T-cell (primary cell): ENCODE data around the gene CNTNAP2. TPM values are rescaled to one million over a fixed set of nuclear protein-coding genes. Genes with fewer than 3 reads are reported as not detected.

Experiments used
- ATAC-seq, 4 experiments: fragments of 200-7000 bp in 3 of 4; fragments of 150-1000 bp in 1 of 4; cut with Tn5 transposase; replicated peaks in 1 of 4; 1 replicate in 3 of 4; 2 replicates in 1 of 4; pipeline ENCODE4 v1.10.0; 2021; ENCODE audit warnings: moderate library complexity in 3 of 4, mild to moderate bottlenecking in 2 of 4, moderate number of reproducible peaks in 1 of 4
- CTCF ChIA-PET, 2 donors: fragments of 300-600 bp; sonication (Branson Sonifier 250); formaldehyde crosslinking; loops; one replicate each; lab custom pipeline; 2022; ENCODE audit warnings: antibody characterized with exemption in 2 of 2; lab: Charles Lee
- POLR2A ChIA-PET, 2 donors: fragments of 300-600 bp; sonication (Branson Sonifier 250); formaldehyde crosslinking; loops; one replicate each; lab custom pipeline; 2022; ENCODE audit warnings: antibody characterized with exemption in 2 of 2; lab: Charles Lee
- DNase-seq, 35 experiments: peaks; one replicate each; pipeline versions ENCODE4 v3.0.0 to v3.0.0-alpha.2; 2013 to 2023
- H3K27ac ChIP-seq: one replicate; pipeline ENCODE4 v1.5.1; 2013; ENCODE audit warnings: low read length
- H3K27me3 ChIP-seq, 2 experiments: replicated peaks in 1 of 2; 1 replicate in 1 of 2; 2 replicates in 1 of 2; pipeline versions ENCODE4 v1.6.1 to v1.7.0; 2013; ENCODE audit warnings: low read length in 1 of 2, mixed read lengths in 1 of 2; ENCODE audit not compliant: control insufficient read depth in 2 of 2, insufficient read depth in 2 of 2; ENCODE audit errors: extremely low read depth in 1 of 2
- H3K36me3 ChIP-seq, 2 donors: 1 replicate in 1 of 2; 2 replicates in 1 of 2; pipeline versions ENCODE4 v1.6.1 to v1.7.0; 2013; ENCODE audit warnings: low read length in 1 of 2; ENCODE audit not compliant: control insufficient read depth in 2 of 2, insufficient read depth in 1 of 2; ENCODE audit errors: extremely low read depth in 1 of 2
- H3K4me1 ChIP-seq, 2 experiments: 1 replicate in 1 of 2; 2 replicates in 1 of 2; pipeline versions ENCODE4 v1.6.1 to v1.7.0; 2013; ENCODE audit warnings: low read length in 2 of 2, mixed read lengths in 1 of 2; ENCODE audit not compliant: insufficient read depth in 2 of 2, control insufficient read depth in 1 of 2; ENCODE audit errors: extremely low read depth in 1 of 2
- H3K4me3 ChIP-seq, 2 donors: 1 replicate in 1 of 2; 2 replicates in 1 of 2; pipeline versions ENCODE4 v1.5.1 to v1.7.0; 2013; ENCODE audit warnings: mild to moderate bottlenecking in 2 of 2, low read length in 1 of 2, moderate library complexity in 1 of 2; ENCODE audit not compliant: control insufficient read depth in 1 of 2; ENCODE audit errors: extremely low read depth in 1 of 2
- H3K9me3 ChIP-seq: 2 replicates; pipeline ENCODE4 v1.7.0; 2013
- H3K27ac Mint-ChIP-seq, 2 donors: one replicate each; pipeline ENCODE4 v1.8.0; 2020 to 2021; ENCODE audit warnings: mild to moderate bottlenecking in 2 of 2, mixed read lengths in 2 of 2
- H3K27me3 Mint-ChIP-seq, 2 donors: one replicate each; pipeline ENCODE4 v1.8.0; 2021 to 2022; ENCODE audit warnings: mixed read lengths in 2 of 2
- H3K36me3 Mint-ChIP-seq: one replicate; pipeline ENCODE4 v1.8.0; 2021; ENCODE audit warnings: mixed read lengths
- H3K4me1 Mint-ChIP-seq, 3 donors: one replicate each; pipeline ENCODE4 v1.8.0; 2020 to 2022; ENCODE audit warnings: mixed read lengths in 3 of 3, mild to moderate bottlenecking in 1 of 3
- H3K4me3 Mint-ChIP-seq, 3 donors: one replicate each; pipeline ENCODE4 v1.8.0; 2020 to 2022; ENCODE audit warnings: mild to moderate bottlenecking in 3 of 3, mixed read lengths in 3 of 3, moderate library complexity in 3 of 3
- H3K9me3 Mint-ChIP-seq, 3 donors: one replicate each; pipeline ENCODE4 v1.8.0; 2020 to 2022; ENCODE audit warnings: mixed read lengths in 3 of 3
- WGBS: methylation state at CpG from one replicate; pipeline ENCODE4 v1.1.5; 2013; ENCODE audit warnings: missing lambda C conversion rate; ENCODE audit not compliant: insufficient coverage; 5-methylcytosine and 5-hydroxymethylcytosine counted together
- total RNA-seq, 35 experiments: library from RNA in 6 of 35; stranded (reverse) in 6 of 35; fragments of 120-200 nt in 1 of 35; gene quantifications; one replicate each; pipeline versions ENCODE4 v1.2.1 to v1.2.4 and lab custom pipeline; 2013 to 2026

Gene CNTNAP2
- total RNA-seq, 5 donors from 2014 or later (not counting 1 experiment from before 2014, with no cell fraction given) = 0.15 to 0.72 (median 0.21) TPM

DNA sequence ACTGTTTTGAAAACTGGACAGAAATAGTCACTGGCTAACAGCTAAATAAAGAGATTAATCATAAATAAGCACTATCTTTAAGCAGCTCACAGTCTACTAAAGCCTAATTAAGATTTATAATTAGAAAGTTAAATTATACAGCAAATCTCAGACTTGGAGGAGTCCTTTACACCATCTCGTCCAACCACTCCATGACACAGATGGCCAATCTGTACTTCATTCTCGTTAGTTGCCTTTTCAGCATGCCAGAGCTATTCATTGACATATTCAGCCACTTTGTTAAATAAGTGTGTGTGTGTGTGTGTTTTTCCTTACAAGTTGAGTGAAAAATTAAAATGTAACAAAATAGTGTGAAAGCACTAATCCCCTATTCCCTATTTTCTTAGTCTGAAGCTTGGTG, 1066.7 kb downstream of the CNTNAP2 start:
- H3K27me3 Mint-ChIP-seq = no peaks in the 10 kb centered on the region
- no peaks in the 10 kb centered on the region for H3K9me3 ChIP-seq
- WGBS = no CpG with 5 or more reads among the region's 2 CpGs
- ATAC-seq = no peak
- no peak for DNase-seq
- no peak overlapping the region for H3K27ac ChIP-seq
- no peaks in the 10 kb centered on the region for H3K4me1 ChIP-seq
- CTCF ChIA-PET = no interaction called here
- no peak overlapping the region for H3K27ac Mint-ChIP-seq
- H3K4me3 Mint-ChIP-seq = no peak overlapping the region
- H3K4me3 ChIP-seq = no peak overlapping the region
- peaks cover 13 to 18% (median 16%) of the 10 kb centered on the region in 3 donors for H3K9me3 Mint-ChIP-seq
- no peaks in the 10 kb centered on the region for H3K27me3 ChIP-seq
- H3K36me3 Mint-ChIP-seq = no peaks in the 10 kb centered on the region
- no peaks in the 10 kb centered on the region for H3K36me3 ChIP-seq
- POLR2A ChIA-PET = no interaction called here
- H3K4me1 Mint-ChIP-seq = no peaks in the 10 kb centered on the region

DNA sequence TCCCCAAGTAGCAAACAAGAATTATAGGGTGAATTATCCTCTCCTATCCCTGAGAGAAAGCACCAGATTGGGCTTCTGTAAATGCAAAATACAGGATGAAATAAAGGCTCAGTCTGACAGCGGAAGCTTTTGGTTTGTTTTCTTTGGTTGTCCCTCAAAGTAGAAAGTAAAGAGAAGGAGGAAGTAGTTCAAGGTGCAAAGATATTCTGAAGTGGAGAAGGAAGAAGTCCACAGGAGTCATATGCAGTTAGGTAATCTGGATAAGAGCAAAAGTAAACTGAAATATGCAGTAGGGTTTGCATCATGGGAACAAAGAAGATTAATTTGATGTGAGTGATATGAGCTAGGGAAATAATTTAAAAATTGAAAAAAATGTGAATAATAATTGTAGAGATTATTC, 1071.9 kb downstream of the CNTNAP2 start:
- Mint-ChIP-seq H3K9me3 (peaks cover 22 to 29% (median 25%) of the 10 kb centered on the region in 3 donors), H3K4me3 (no peak overlapping the region), H3K36me3 (no peaks in the 10 kb centered on the region), H3K27me3 (no peaks in the 10 kb centered on the region), H3K27ac (no peak overlapping the region), H3K4me1 (no peaks in the 10 kb centered on the region)
- Histone ChIP-seq H3K4me3 (no peak overlapping the region), H3K9me3 (no peaks in the 10 kb centered on the region), H3K36me3 (no peaks in the 10 kb centered on the region), H3K27me3 (no peaks in the 10 kb centered on the region), H3K27ac (no peak overlapping the region), H3K4me1 (no peaks in the 10 kb centered on the region)
- POLR2A ChIA-PET = no interaction called here
- no peak for ATAC-seq
- WGBS = 0% methylated on average over 1 of the region's 1 CpG
- CTCF ChIA-PET = no interaction called here
- DNase-seq = no peak

DNA sequence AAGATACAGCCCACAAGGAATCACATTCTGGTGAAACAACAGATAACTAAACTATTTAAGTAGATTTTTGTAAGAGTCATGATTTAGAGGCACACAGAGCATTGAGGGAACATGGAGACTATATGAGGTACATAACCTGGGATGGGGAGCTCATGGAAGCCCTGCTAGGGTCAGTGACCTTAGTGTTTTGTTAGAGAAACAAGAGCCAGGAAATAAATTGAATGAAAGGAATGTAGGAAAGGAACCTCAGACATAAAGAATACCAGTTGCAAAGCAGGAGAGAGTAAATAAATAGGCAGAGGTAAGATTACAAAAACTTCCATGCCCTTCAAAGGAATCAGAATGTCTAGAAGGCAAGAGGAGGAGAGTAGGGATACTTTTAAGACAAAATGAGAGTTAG, 1076.9 kb downstream of the CNTNAP2 start:
- no peaks in the 10 kb centered on the region for H3K36me3 ChIP-seq
- H3K4me3 ChIP-seq = no peak overlapping the region
- no peak overlapping the region for H3K27ac ChIP-seq
- no peaks in the 10 kb centered on the region for H3K9me3 ChIP-seq
- no peaks in the 10 kb centered on the region for H3K27me3 Mint-ChIP-seq
- DNase-seq (no peak), ATAC-seq (no peak)
- H3K4me3 Mint-ChIP-seq = no peak overlapping the region
- no peak overlapping the region for H3K27ac Mint-ChIP-seq
- POLR2A ChIA-PET = no interaction called here
- no peaks in the 10 kb centered on the region for H3K4me1 ChIP-seq
- H3K27me3 ChIP-seq = no peaks in the 10 kb centered on the region
- H3K4me1 Mint-ChIP-seq = no peaks in the 10 kb centered on the region
- no peaks in the 10 kb centered on the region for H3K36me3 Mint-ChIP-seq
- CTCF ChIA-PET = interaction anchor here in 1 of 2 donors (0.7 kb wide), 1 partner anchor 40 kb away, joined by 3 read pairs; no protein-coding TSS in a partner anchor
- peaks cover 11 to 16% (median 15%) of the 10 kb centered on the region in 3 donors for H3K9me3 Mint-ChIP-seq

DNA sequence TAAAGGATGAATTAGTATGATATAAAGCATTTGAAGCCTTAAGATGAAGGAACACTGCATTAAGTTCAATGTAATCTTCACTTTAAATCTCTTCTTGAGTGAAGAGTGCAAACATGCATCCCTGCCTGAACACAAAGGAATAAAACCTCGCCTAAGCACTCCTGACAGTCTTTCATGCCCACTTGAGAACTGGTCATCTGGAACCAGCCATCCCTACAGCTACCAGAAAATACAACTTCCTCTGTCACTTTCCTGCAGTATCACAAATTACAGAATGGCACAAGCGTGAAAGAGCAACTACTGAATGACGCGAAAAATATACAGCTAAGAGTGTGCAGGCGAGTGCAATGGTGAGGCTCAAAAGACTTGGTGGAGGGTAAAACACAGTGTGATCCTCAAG, 1079.9 kb downstream of the CNTNAP2 start:
- Histone ChIP-seq H3K9me3 (no peaks in the 10 kb centered on the region), H3K4me3 (no peak overlapping the region), H3K27ac (no peak overlapping the region), H3K36me3 (no peaks in the 10 kb centered on the region), H3K27me3 (no peaks in the 10 kb centered on the region), H3K4me1 (no peaks in the 10 kb centered on the region)
- POLR2A ChIA-PET = no interaction called here
- CTCF ChIA-PET = no interaction called here
- Mint-ChIP-seq H3K4me3 (no peak overlapping the region), H3K27me3 (no peaks in the 10 kb centered on the region), H3K9me3 (peaks cover 14 to 19% (median 14%) of the 10 kb centered on the region in 3 donors), H3K36me3 (no peaks in the 10 kb centered on the region), H3K27ac (no peak overlapping the region), H3K4me1 (no peaks in the 10 kb centered on the region)
- ATAC-seq (no peak), DNase-seq (no peak)
- 58% methylated on average over 2 of the region's 5 CpGs for WGBS

DNA sequence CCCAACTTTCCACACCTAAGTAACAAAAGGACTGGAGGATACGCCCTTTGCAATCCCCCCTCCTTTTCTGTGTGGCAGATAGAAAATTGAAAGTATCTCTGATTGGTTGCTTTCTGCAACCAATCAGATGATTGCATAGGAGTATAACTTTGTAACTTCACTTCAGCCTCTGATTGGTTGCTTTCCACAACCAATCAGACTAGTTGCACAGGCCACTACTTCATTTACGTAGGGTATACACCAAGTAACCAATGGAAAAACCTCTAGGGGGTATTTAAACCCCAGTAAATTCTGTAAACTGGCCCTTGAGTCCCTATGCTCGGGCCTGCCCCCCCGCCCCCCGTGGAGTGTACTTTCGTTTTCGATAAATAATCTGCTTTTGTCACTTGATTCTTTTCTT, 1080.4 kb downstream of the CNTNAP2 start:
- ChIA-PET POLR2A (interaction anchor here (0.7 kb wide), 2 partner anchors 42 to 696 kb away, joined by 3 to 7 read pairs; no protein-coding TSS in a partner anchor), CTCF (interaction anchor here in 1 of 2 donors (0.6 kb wide), 1 partner anchor 8 kb away, joined by 3 read pairs; no protein-coding TSS in a partner anchor)
- WGBS = 62% methylated on average over 2 of the region's 7 CpGs
- Mint-ChIP-seq H3K27ac (no peak overlapping the region), H3K4me3 (no peak overlapping the region), H3K27me3 (no peaks in the 10 kb centered on the region), H3K4me1 (no peaks in the 10 kb centered on the region), H3K9me3 (peaks cover 14 to 22% (median 14%) of the 10 kb centered on the region in 3 donors), H3K36me3 (no peaks in the 10 kb centered on the region)
- no peak overlapping the region for H3K4me3 ChIP-seq
- DNase-seq (no peak), ATAC-seq (no peak)
- no peaks in the 10 kb centered on the region for H3K36me3 ChIP-seq
- H3K27me3 ChIP-seq = no peaks in the 10 kb centered on the region
- no peaks in the 10 kb centered on the region for H3K4me1 ChIP-seq
- no peaks in the 10 kb centered on the region for H3K9me3 ChIP-seq
- no peak overlapping the region for H3K27ac ChIP-seq

DNA sequence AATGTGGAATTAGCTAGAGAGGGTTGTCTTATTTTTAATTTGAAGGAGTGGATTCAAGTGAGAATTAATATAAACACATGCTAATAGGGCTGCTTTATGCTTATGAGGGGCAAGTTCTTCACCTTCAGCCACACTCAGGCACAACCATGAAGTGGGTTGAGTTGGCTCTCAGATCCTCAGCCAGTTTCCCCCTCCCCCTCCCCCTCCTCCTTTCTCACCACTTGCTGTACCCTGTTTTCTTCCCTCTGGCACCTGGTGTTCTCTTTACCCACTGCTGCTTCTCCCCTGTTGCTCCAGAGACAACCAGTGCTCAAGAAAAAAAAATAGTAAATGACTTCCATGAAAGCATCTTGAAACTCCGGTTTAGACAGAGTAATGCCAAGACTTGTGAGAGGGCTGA, 1083.3 kb downstream of the CNTNAP2 start:
- no peaks in the 10 kb centered on the region for H3K4me1 ChIP-seq
- POLR2A ChIA-PET = no interaction called here

DNA sequence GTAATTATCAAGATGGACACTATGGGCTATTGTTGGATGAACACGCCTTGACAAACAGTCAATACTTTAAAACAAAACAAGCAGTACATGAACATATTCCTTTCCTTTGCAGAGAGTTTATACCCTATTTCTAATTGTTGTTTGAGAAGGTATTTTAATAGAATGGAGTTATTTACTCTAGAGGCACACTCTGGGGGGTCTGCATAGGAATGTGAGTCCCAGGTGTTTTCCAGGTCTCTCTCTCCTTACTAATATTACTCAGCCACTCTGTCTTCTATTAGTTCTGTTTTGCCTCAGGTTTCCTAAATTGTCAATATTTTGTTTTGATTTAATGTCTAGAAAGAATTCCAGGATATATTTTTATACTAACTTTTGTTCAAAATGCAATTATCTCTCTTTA, 1091.4 kb downstream of the CNTNAP2 start:
- ChIA-PET CTCF (no interaction called here), POLR2A (no interaction called here)
- H3K4me3 ChIP-seq = no peak overlapping the region
- Mint-ChIP-seq H3K9me3 (peaks cover 0 to 11% (median 6%) of the 10 kb centered on the region in 3 donors), H3K27me3 (no peaks in the 10 kb centered on the region), H3K4me3 (no peak overlapping the region), H3K27ac (no peak overlapping the region), H3K36me3 (no peaks in the 10 kb centered on the region), H3K4me1 (no peaks in the 10 kb centered on the region)
- DNase-seq = no peak
- H3K27ac ChIP-seq = no peak overlapping the region
- no peaks in the 10 kb centered on the region for H3K36me3 ChIP-seq
- no CpG with 5 or more reads among the region's 1 CpG for WGBS
- no peaks in the 10 kb centered on the region for H3K9me3 ChIP-seq
- no peaks in the 10 kb centered on the region for H3K4me1 ChIP-seq
- H3K27me3 ChIP-seq = no peaks in the 10 kb centered on the region
- ATAC-seq = no peak

More for the DNA sequence above, 1083.3 kb downstream of the CNTNAP2 start:
- no CpG with 5 or more reads among the region's 1 CpG for WGBS
- Histone ChIP-seq H3K27ac (no peak overlapping the region), H3K36me3 (no peaks in the 10 kb centered on the region), H3K9me3 (no peaks in the 10 kb centered on the region), H3K27me3 (no peaks in the 10 kb centered on the region), H3K4me3 (no peak overlapping the region)
- Mint-ChIP-seq H3K4me3 (no peak overlapping the region), H3K4me1 (no peaks in the 10 kb centered on the region), H3K27me3 (no peaks in the 10 kb centered on the region), H3K9me3 (peaks cover 4 to 14% (median 8%) of the 10 kb centered on the region in 3 donors), H3K36me3 (no peaks in the 10 kb centered on the region), H3K27ac (no peak overlapping the region)
- ATAC-seq (no peak), DNase-seq (no peak)
- CTCF ChIA-PET = no interaction called here
